ENCODE data around the gene ARSG. TPM values are rescaled to one million over a fixed set of nuclear protein-coding genes. Genes with fewer than 3 reads are reported as not detected.

The ARSG gene
- total and polyA plus RNA-seq, 9 of the 15 experiments (the other 6 are each of a cell fraction or from before 2014, with no cell fraction given): 1.0 to 5.6 (median 1.8) TPM

DNA sequence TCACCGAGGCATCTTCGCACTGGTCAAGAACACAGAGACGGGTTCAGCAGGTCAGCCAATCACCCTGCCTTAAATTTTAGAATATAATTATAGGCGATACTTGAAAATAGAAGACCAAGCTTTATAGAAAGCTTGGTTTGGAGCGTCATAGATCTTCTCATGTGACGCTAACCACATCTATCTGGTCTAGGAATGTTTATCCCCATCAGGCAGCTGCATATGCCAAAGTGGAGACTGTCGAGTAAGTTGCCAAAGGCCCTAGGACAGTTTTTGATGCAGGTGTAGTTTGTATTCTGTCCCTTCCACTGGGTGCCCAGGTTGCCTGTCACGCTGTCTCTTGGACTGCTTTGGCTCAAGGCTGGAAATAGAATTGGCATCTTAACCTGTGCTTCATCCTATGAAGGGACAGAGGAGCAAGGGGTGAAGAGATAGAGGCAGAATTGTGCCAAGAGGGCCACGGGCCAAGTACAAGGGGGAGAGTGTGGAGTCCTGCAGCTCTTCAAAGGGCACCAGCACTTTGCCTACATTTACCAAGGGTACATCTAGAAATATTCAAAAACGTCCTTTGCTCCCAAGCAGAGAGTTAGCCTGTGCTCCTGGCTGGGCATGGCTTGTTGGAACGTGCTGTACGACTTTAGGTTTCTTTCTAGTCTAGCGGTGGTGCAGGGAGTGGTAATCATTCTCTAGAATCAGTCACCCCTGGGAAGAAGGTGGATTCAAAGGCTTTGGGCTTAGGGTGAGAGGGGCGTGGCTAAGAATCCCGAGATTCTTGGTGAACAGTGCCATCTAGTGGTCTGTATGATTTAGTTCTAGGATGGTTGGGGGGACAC, 171.3 kb downstream of the ARSG start (continued):
- no peak for TF ChIP-seq KAT2B (IDR thresholded peaks at IDR 0.05; ENCODE audit: low read depth, low read length)
- TF ChIP-seq NR3C1 (CRISPR knock-in tag; IDR thresholded peaks at IDR 0.05): no peak
- TF ChIP-seq ZBTB26 (CRISPR knock-in tag; IDR thresholded peaks at IDR 0.05): no peak
- TF ChIP-seq RBM25 (IDR thresholded peaks at IDR 0.05; ENCODE audit: low read depth, low read length, severe bottlenecking): no peak
- TF ChIP-seq SMARCE1 (IDR thresholded peaks at IDR 0.05): no peak
- no peak for TF ChIP-seq ZKSCAN8 (CRISPR knock-in tag; IDR thresholded peaks at IDR 0.05)
- TF ChIP-seq, protein P1, sequence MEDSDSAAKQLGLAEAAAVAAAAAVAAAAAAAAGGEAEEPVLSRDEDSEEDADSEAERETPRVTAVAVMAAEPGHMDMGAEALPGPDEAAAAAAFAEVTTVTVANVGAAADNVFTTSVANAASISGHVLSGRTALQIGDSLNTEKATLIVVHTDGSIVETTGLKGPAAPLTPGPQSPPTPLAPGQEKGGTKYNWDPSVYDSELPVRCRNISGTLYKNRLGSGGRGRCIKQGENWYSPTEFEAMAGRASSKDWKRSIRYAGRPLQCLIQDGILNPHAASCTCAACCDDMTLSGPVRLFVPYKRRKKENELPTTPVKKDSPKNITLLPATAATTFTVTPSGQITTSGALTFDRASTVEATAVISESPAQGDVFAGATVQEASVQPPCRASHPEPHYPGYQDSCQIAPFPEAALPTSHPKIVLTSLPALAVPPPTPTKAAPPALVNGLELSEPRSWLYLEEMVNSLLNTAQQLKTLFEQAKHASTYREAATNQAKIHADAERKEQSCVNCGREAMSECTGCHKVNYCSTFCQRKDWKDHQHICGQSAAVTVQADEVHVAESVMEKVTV (CRISPR knock-in tag; IDR thresholded peaks at IDR 0.05): peak; percentile 86
- no peak for TF ChIP-seq ELF4 (CRISPR knock-in tag; IDR thresholded peaks at IDR 0.05)
- TF ChIP-seq ZNF740 (CRISPR knock-in tag; IDR thresholded peaks at IDR 0.05): no peak
- TF ChIP-seq ZNF740 (tag; IDR thresholded peaks at IDR 0.05): peak in 1 of 2 experiments; percentile 49; a peak in 2 of 4 replicates
- TF ChIP-seq ZBED1 (IDR thresholded peaks at IDR 0.05): no peak
- TF ChIP-seq SMC3 (conservative IDR thresholded peaks at IDR 0.05; ENCODE audit: insufficient read depth, low read depth, low read length): peak; percentile 74
- TF ChIP-seq, protein P2, sequence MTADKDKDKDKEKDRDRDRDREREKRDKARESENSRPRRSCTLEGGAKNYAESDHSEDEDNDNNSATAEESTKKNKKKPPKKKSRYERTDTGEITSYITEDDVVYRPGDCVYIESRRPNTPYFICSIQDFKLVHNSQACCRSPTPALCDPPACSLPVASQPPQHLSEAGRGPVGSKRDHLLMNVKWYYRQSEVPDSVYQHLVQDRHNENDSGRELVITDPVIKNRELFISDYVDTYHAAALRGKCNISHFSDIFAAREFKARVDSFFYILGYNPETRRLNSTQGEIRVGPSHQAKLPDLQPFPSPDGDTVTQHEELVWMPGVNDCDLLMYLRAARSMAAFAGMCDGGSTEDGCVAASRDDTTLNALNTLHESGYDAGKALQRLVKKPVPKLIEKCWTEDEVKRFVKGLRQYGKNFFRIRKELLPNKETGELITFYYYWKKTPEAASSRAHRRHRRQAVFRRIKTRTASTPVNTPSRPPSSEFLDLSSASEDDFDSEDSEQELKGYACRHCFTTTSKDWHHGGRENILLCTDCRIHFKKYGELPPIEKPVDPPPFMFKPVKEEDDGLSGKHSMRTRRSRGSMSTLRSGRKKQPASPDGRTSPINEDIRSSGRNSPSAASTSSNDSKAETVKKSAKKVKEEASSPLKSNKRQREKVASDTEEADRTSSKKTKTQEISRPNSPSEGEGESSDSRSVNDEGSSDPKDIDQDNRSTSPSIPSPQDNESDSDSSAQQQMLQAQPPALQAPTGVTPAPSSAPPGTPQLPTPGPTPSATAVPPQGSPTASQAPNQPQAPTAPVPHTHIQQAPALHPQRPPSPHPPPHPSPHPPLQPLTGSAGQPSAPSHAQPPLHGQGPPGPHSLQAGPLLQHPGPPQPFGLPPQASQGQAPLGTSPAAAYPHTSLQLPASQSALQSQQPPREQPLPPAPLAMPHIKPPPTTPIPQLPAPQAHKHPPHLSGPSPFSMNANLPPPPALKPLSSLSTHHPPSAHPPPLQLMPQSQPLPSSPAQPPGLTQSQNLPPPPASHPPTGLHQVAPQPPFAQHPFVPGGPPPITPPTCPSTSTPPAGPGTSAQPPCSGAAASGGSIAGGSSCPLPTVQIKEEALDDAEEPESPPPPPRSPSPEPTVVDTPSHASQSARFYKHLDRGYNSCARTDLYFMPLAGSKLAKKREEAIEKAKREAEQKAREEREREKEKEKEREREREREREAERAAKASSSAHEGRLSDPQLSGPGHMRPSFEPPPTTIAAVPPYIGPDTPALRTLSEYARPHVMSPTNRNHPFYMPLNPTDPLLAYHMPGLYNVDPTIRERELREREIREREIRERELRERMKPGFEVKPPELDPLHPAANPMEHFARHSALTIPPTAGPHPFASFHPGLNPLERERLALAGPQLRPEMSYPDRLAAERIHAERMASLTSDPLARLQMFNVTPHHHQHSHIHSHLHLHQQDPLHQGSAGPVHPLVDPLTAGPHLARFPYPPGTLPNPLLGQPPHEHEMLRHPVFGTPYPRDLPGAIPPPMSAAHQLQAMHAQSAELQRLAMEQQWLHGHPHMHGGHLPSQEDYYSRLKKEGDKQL (CRISPR knock-in tag; IDR thresholded peaks at IDR 0.05; ENCODE audit: borderline replicate concordance): no peak
- no peak for TF ChIP-seq FOXJ2 (tag; IDR thresholded peaks at IDR 0.05)
- no peak for TF ChIP-seq RBM17 (IDR thresholded peaks at IDR 0.05; ENCODE audit: borderline replicate concordance, low read depth, low read length)
- TF ChIP-seq, protein P3, sequence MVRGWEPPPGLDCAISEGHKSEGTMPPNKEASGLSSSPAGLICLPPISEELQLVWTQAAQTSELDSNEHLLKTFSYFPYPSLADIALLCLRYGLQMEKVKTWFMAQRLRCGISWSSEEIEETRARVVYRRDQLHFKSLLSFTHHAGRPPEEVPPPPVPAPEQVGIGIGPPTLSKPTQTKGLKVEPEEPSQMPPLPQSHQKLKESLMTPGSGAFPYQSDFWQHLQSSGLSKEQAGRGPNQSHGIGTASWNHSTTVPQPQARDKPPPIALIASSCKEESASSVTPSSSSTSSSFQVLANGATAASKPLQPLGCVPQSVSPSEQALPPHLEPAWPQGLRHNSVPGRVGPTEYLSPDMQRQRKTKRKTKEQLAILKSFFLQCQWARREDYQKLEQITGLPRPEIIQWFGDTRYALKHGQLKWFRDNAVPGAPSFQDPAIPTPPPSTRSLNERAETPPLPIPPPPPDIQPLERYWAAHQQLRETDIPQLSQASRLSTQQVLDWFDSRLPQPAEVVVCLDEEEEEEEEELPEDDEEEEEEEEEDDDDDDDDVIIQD (CRISPR knock-in tag; IDR thresholded peaks at IDR 0.05): no peak
- TF ChIP-seq XRCC3 (IDR thresholded peaks at IDR 0.05): no peak
